Endothelial cell (in vitro differentiated cells): ENCODE measurements around the gene AKT3. TPM values are rescaled to one million over a fixed set of nuclear protein-coding genes. Genes with fewer than 3 reads are reported as not detected.

ENCODE experiments used
- DNase-seq: peaks from one replicate; pipeline ENCODE4 v3.0.0; 2021; ENCODE audit warnings: low spot score
- H3K27ac Mint-ChIP-seq: one replicate; pipeline ENCODE4 v1.8.0; 2021; ENCODE audit warnings: mixed read lengths, inconsistent platforms; ENCODE audit not compliant: unreplicated experiment
- H3K27me3 Mint-ChIP-seq: one replicate; pipeline ENCODE4 v1.8.0; 2021; ENCODE audit warnings: mild to moderate bottlenecking, moderate library complexity, mixed read lengths, inconsistent platforms; ENCODE audit not compliant: unreplicated experiment
- H3K36me3 Mint-ChIP-seq: one replicate; pipeline ENCODE4 v1.8.0; 2021; ENCODE audit warnings: mild to moderate bottlenecking, low read depth, mixed read lengths, inconsistent platforms; ENCODE audit not compliant: unreplicated experiment
- H3K4me1 Mint-ChIP-seq: one replicate; pipeline ENCODE4 v1.8.0; 2021; ENCODE audit warnings: mild to moderate bottlenecking, mixed read lengths, inconsistent platforms; ENCODE audit not compliant: unreplicated experiment
- H3K4me3 Mint-ChIP-seq: one replicate; pipeline ENCODE4 v1.8.0; 2021; ENCODE audit warnings: mild to moderate bottlenecking, mixed read lengths, inconsistent platforms; ENCODE audit not compliant: unreplicated experiment
- H3K9me3 Mint-ChIP-seq: one replicate; pipeline ENCODE4 v1.8.0; 2021; ENCODE audit warnings: mixed read lengths, inconsistent platforms; ENCODE audit not compliant: unreplicated experiment
- total RNA-seq: library from RNA; stranded (reverse); fragmentation: NEBNext Ultra II Directional; extraction: Animal tissue kit (Norgen Biotek cat#: 25700); gene quantifications from one replicate; pipeline ENCODE4 v1.2.1, GENCODE V29; 2021; ENCODE audit not compliant: unreplicated experiment
- TF ChIP-seq, protein P1 (sequence below): fragments of 200-600 bp; sonication (generic); IDR thresholded peaks from one replicate; pipeline ENCODE4 v1.5.0; 2021; ENCODE audit warnings: antibody characterized with exemption; ENCODE audit not compliant: unreplicated experiment

The AKT3 gene
- total RNA-seq, 1 donor from 2014 or later: 87.3 TPM

DNA sequence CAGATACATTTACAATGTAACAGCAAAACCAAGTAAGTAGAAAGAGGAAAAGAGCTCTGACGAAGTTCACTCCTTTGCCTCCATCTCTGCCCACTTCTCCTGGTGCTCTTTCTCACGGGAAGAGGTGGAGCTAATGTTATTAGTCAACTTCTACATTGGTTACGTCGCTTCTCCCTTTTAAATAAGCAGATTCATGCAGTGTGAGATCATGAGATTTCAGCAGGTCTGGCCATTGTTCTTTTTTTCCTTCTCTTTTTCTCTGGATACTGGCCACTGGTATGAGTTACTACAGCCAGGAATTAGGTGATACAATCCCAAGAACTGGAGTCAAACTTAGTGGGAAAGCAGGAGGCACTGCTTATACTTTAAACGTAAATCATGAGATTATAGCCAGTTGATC, 207.1 kb downstream of the AKT3 start:
- Mint-ChIP-seq H3K27ac (no peak overlapping the region), H3K4me3 (no peak overlapping the region), H3K27me3 (no peaks in the 10 kb centered on the region), H3K4me1 (no peaks in the 10 kb centered on the region), H3K36me3 (peaks cover 20% of the 10 kb centered on the region), H3K9me3 (no peaks in the 10 kb centered on the region)
- DNase-seq: no peak
- TF ChIP-seq, protein P1, sequence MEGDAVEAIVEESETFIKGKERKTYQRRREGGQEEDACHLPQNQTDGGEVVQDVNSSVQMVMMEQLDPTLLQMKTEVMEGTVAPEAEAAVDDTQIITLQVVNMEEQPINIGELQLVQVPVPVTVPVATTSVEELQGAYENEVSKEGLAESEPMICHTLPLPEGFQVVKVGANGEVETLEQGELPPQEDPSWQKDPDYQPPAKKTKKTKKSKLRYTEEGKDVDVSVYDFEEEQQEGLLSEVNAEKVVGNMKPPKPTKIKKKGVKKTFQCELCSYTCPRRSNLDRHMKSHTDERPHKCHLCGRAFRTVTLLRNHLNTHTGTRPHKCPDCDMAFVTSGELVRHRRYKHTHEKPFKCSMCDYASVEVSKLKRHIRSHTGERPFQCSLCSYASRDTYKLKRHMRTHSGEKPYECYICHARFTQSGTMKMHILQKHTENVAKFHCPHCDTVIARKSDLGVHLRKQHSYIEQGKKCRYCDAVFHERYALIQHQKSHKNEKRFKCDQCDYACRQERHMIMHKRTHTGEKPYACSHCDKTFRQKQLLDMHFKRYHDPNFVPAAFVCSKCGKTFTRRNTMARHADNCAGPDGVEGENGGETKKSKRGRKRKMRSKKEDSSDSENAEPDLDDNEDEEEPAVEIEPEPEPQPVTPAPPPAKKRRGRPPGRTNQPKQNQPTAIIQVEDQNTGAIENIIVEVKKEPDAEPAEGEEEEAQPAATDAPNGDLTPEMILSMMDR: no peak

DNA sequence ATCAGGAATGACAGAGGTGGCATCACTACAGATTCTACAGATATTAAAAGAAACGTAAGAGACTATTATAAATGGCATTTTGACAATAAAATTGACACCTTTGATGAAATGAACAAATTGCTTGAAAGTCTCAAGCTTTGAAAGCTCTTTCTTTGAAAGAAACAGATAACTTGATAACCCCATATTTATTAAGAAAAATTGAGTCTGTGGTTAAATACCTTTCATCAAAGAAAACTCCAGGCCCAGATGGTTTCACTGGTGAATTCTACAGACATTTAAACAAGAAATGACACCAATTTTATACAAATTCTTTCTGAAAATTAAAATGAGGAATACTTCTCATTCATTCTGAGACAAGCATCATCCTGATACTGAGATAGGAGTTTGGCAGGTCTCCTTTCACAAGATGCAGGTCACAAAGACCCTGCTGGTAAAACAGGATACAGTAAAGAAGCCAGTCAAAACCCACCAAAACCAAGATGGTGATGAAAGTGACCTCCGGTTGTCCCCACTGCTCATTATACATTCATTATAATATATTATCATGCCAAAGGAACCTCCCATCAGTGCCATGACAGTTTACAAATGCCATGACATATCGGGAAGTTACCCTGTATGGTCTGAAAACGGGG, 210.9 kb downstream of the AKT3 start:
- TF ChIP-seq, protein P1: no peak
- H3K36me3 Mint-ChIP-seq: peaks cover 20% of the 10 kb centered on the region
- no peaks in the 10 kb centered on the region for H3K4me1 Mint-ChIP-seq
- DNase-seq: no peak
- no peaks in the 10 kb centered on the region for H3K9me3 Mint-ChIP-seq
- no peaks in the 10 kb centered on the region for H3K27me3 Mint-ChIP-seq
- H3K4me3 Mint-ChIP-seq: no peak overlapping the region
- no peak overlapping the region for H3K27ac Mint-ChIP-seq

DNA sequence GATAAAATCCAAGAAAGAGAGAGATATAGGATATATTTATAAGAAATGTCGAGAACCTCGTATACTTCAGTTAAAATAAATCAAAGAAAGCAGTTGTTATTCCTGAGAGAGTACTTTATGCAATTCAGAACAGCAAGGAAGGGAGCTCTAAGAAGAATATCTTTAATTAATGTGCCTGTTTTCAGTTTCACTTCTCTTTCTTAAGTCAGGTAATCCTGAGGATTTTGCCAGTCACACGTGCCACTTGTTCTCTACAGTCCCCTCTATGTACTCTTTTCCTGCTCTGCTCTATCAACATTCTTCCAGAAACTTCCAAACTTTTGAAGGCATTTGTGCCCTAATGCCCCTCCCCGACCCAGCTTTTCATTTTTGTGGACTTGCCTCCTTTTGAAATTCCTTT, 211.9 kb downstream of the AKT3 start:
- Mint-ChIP-seq H3K27ac (no peak overlapping the region), H3K9me3 (no peaks in the 10 kb centered on the region), H3K27me3 (no peaks in the 10 kb centered on the region), H3K4me1 (no peaks in the 10 kb centered on the region), H3K36me3 (peaks cover 20% of the 10 kb centered on the region), H3K4me3 (no peak overlapping the region)
- TF ChIP-seq, protein P1: no peak
- DNase-seq: no peak

DNA sequence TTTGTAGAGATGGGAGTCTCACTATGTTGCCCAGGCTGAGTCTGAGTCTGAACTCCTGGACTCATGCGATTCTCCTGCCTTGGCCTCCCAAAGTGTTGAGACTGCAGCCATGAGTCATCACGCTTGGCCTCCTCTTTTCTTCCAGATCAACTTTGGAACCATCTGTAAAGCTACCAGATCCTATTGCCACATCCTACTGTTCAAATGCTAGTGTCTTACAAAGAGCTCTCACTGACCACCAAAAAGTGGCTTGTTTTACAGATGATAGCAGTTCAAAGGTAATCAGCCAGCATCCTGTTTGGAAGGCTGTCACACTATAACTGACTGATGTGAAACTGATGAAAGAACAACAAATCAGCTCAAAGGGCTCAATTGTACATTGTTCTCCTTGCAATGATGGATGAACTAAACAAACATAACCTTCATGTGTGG, 221.6 kb downstream of the AKT3 start:
- Mint-ChIP-seq H3K4me1 (no peaks in the 10 kb centered on the region), H3K4me3 (no peak overlapping the region), H3K9me3 (no peaks in the 10 kb centered on the region), H3K27ac (no peak overlapping the region), H3K27me3 (no peaks in the 10 kb centered on the region), H3K36me3 (peaks cover 25% of the 10 kb centered on the region)
- DNase-seq: no peak
- TF ChIP-seq, protein P1: no peak

DNA sequence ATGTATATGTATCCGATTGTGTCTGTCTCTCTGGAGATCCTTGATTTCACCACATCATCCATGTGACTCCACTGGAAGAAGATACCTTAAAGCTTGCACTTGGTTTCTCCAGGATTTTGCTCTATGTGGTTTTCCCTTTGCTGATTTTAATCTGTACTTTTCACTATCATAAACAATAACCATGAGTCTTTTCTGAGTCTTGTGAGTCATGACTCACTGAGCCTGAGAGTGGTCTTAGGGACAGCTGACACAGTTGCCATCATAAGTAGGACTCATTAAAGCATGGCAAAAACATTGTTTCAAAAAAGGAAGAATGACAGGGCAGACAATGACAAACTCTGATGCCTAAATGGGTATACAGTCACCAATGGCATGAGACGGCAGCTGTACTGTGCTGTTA, 226.2 kb downstream of the AKT3 start:
- Mint-ChIP-seq H3K4me3 (peak overlapping the region; percentile 12), H3K36me3 (peaks cover 45% of the 10 kb centered on the region), H3K9me3 (no peaks in the 10 kb centered on the region), H3K27me3 (no peaks in the 10 kb centered on the region), H3K4me1 (peaks cover 3% of the 10 kb centered on the region), H3K27ac (no peak overlapping the region)
- DNase-seq: no peak
- TF ChIP-seq, protein P1: no peak
